Measurements from ENCODE around the gene KCNA10.

Gene KCNA10

GRCh38 chr1:110519125-110519810 is at the start of gene KCNA10:
TSS of gene KCNA10 (minus strand) at chr1:110519175. CDS start at chr1:110518787, 388 bp downstream.
- DNase-seq, result no peak

GRCh38 chr1:110566836-110567235 is 47.9 kb upstream of the KCNA10 start:
- DNase-seq, result no peak

- peak; percentile 26 for DNase-seq
These were observed 46.6 kb upstream of the KCNA10 start for GRCh38 chr1:110565565-110565964.

- peak; percentile 30 for DNase-seq
These were observed 44.1 kb upstream of the KCNA10 start for GRCh38 chr1:110563089-110563488.

GRCh38 chr1:110561596-110561995 is 42.6 kb upstream of the KCNA10 start:
- DNase-seq, result no peak

GRCh38 chr1:110559157-110559556 is 40.2 kb upstream of the KCNA10 start:
- DNase-seq, result peak; percentile 44

GRCh38 chr1:110557481-110557880 is 38.5 kb upstream of the KCNA10 start:
- DNase-seq, result peak; percentile 42

- peak; percentile 51 for DNase-seq
These were observed 37.5 kb upstream of the KCNA10 start for GRCh38 chr1:110556471-110556807.

- DNase-seq, result no peak
These were observed 37.0 kb upstream of the KCNA10 start for GRCh38 chr1:110555807-110556470.

- DNase-seq, result peak; percentile 83
These were observed 36.2 kb upstream of the KCNA10 start for GRCh38 chr1:110554871-110555801.

- DNase-seq, result no peak
These were observed 32.4 kb upstream of the KCNA10 start for GRCh38 chr1:110551278-110551809.

GRCh38 chr1:110549831-110550230 is 30.9 kb upstream of the KCNA10 start:
- DNase-seq, result no peak

- no peak for DNase-seq
These were observed 29.4 kb upstream of the KCNA10 start for GRCh38 chr1:110548381-110548780.

GRCh38 chr1:110547017-110547416 is 28.0 kb upstream of the KCNA10 start:
- DNase-seq, result no peak

- no peak for DNase-seq
These were observed 26.5 kb upstream of the KCNA10 start for GRCh38 chr1:110545492-110545891.

- DNase-seq, result no peak
These were observed 25.8 kb upstream of the KCNA10 start for GRCh38 chr1:110544753-110545152.

- DNase-seq, result no peak
These were observed 23.8 kb upstream of the KCNA10 start for GRCh38 chr1:110542725-110543124.

- DNase-seq, result no peak
These were observed 23.0 kb upstream of the KCNA10 start for GRCh38 chr1:110541906-110542395.

GRCh38 chr1:110540891-110541685 is 22.1 kb upstream of the KCNA10 start:
- DNase-seq, result no peak

GRCh38 chr1:110538921-110539320 is 19.9 kb upstream of the KCNA10 start:
- DNase-seq, result no peak

- DNase-seq, result no peak
These were observed 19.1 kb upstream of the KCNA10 start for GRCh38 chr1:110538075-110538474.

GRCh38 chr1:110535985-110536384 is 17.0 kb upstream of the KCNA10 start:
- no peak for DNase-seq
